Stomach smooth muscle (tissue), 2 donors: ENCODE results near the gene WBP1L.
A peak's percentile ranks its signal among the peaks of the same experiment; 100 is the strongest.
"Not testable (repeated sequence)": the region's sequence is repeated elsewhere in the genome, so short reads cannot be mapped to it uniquely, and the experiment has no call there.

Source experiments
- H3K27ac ChIP-seq: one replicate; pipeline ENCODE4 v1.7.0; 2013; ENCODE audit warnings: mild to moderate bottlenecking, low read length, inconsistent platforms
- H3K27me3 ChIP-seq, 2 donors: one replicate each; pipeline ENCODE4 v1.7.0; 2013; ENCODE audit warnings: low read length in 2 of 2; ENCODE audit not compliant: insufficient read depth in 2 of 2, control insufficient read depth in 1 of 2
- H3K36me3 ChIP-seq, 2 donors: one replicate each; pipeline ENCODE4 v1.7.0; 2013; ENCODE audit warnings: low read length in 2 of 2; ENCODE audit not compliant: control insufficient read depth in 2 of 2, insufficient read depth in 2 of 2
- H3K4me1 ChIP-seq: one replicate; pipeline ENCODE4 v1.7.0; 2013; ENCODE audit warnings: low read length; ENCODE audit not compliant: control insufficient read depth, insufficient read depth
- H3K4me3 ChIP-seq, 2 donors: one replicate each; pipeline ENCODE4 v1.7.0; 2013; ENCODE audit warnings: low read length in 2 of 2
- H3K9ac ChIP-seq, 2 donors: one replicate each; pipeline ENCODE4 v1.7.0; 2013; ENCODE audit warnings: low read length in 2 of 2, mild to moderate bottlenecking in 1 of 2
- H3K9me3 ChIP-seq, 2 donors: one replicate each; pipeline ENCODE4 v1.7.0; 2013; ENCODE audit warnings: low read length in 2 of 2; ENCODE audit not compliant: control insufficient read depth in 2 of 2
- donor health status: healthy.
- donor health status: Pancreatic carcinoma.

WBP1L gene

GRCh38 chr10:102743588-102744373, at the start of gene WBP1L:
Gene WBP1L, plus strand, starts transcription at chr10:102743948. Its CDS starts 106 bp downstream, at chr10:102744054.
- Histone ChIP-seq H3K9ac (peak within 1 kb of the TSS; percentile 97 to 98), H3K27me3 (no peaks in the 10 kb centered on the region), H3K27ac (peak within 1 kb of the TSS; percentile 88), H3K9me3 (no peaks in the 10 kb centered on the region), H3K4me3 (peak within 1 kb of the TSS; percentile 98 to 100), H3K36me3 (no peaks in the 10 kb centered on the region), H3K4me1 (peaks cover 8% of the 10 kb centered on the region)

DNA sequence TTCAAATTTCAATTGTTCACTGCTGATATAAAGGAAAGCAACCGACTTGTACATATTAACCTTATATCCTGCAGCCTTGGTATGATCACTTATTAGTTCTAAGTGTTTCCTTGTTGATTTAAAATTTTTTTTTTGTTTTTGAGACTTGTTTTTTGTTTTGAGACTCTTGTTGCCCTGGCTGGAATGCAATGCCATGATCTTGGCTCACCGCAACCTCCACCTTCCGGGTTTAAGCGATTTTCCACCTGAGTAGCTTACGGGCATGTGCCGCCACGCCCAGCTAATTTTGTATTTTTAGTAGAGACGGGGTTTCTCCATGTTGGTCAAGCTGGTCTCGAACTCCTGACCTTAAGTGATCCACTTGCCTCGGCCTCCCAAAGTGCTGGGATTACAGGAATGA, 48.3 kb upstream of the WBP1L start:
- H3K27ac ChIP-seq, H3K4me3 ChIP-seq: not testable (repeated sequence)
- H3K36me3 ChIP-seq, result peaks cover 22 to 24% of the 10 kb centered on the region in 2 donors

DNA sequence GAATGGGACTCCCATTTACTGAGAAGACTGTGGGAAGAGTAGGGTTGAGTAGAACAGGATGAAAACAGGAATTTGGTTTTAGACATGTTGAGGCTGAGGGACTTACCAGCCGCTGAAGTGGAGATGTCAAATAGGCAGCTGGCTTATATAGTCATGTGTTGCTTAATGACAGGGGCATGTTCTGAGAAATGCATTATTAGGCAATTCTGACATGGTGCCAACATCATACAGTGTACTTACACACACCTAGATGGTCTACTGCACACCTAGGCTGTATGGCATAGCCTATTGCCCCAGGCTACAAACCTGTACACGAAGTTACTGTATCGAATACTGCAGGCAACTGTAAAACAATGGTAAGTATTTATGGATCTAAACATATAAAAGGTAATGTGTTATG, 47.0 kb upstream of the WBP1L start:
- no peak overlapping the region for H3K27ac ChIP-seq
- H3K27me3 ChIP-seq, result no peaks in the 10 kb centered on the region
- H3K36me3 ChIP-seq, result peaks cover 22 to 24% of the 10 kb centered on the region in 2 donors

More for the DNA sequence above, 48.3 kb upstream of the WBP1L start:
- H3K9me3 ChIP-seq, H3K4me1 ChIP-seq, H3K27me3 ChIP-seq, H3K9ac ChIP-seq: not testable (repeated sequence)

DNA sequence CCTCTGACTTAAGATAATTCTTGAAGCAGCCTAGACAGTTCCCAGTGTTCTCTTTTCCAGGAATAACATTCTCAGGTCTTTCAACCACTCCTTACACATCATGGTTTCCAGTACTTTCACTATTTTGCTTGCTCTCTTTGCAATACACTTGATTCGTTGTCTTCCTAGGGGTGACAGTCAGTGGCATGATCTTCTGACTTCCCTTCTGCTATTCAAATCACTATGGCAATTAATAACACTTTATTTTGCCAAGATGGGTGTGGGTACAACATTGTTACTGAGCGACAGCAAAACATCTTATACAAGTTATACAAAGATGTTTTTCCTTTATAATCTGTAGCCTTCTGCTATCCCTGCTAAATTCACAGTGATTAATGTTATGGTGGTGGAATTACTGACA, 44.9 kb upstream of the WBP1L start:
- peaks cover 24% of the 10 kb centered on the region in 2 donors for H3K36me3 ChIP-seq
- H3K4me3 ChIP-seq, result no peak overlapping the region
- no peak overlapping the region for H3K27ac ChIP-seq
- no peaks in the 10 kb centered on the region for H3K27me3 ChIP-seq
- no peaks in the 10 kb centered on the region for H3K4me1 ChIP-seq
- no peaks in the 10 kb centered on the region for H3K9me3 ChIP-seq
- no peak overlapping the region for H3K9ac ChIP-seq

More for the DNA sequence above, 47.0 kb upstream of the WBP1L start:
- no peak overlapping the region for H3K9ac ChIP-seq
- H3K4me3 ChIP-seq, result no peak overlapping the region
- no peaks in the 10 kb centered on the region for H3K9me3 ChIP-seq
- H3K4me1 ChIP-seq, result no peaks in the 10 kb centered on the region

DNA sequence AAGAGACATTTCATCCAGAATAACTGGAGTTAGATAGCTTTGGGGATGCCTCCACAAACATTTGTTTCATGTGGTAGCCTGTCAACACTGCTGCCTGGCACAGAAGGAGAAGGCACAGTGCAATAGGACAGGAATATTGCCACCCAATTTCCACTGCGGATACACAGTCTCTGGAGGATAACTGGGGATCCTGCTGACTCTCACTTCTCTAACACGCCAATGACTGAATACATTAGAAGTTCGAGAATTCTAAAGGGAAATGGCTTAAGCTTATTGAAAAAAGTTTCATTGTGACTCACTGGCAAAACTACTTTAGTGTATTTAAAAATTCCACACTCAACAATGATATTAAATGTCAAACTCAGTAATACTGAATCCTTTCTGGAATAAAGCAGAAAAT, 42.5 kb upstream of the WBP1L start:
- peaks cover 24 to 26% of the 10 kb centered on the region in 2 donors for H3K36me3 ChIP-seq
- no peak overlapping the region for H3K4me3 ChIP-seq
- no peaks in the 10 kb centered on the region for H3K27me3 ChIP-seq
- no peak overlapping the region for H3K27ac ChIP-seq
- no peaks in the 10 kb centered on the region for H3K4me1 ChIP-seq
- no peak overlapping the region for H3K9ac ChIP-seq
- no peaks in the 10 kb centered on the region for H3K9me3 ChIP-seq

DNA sequence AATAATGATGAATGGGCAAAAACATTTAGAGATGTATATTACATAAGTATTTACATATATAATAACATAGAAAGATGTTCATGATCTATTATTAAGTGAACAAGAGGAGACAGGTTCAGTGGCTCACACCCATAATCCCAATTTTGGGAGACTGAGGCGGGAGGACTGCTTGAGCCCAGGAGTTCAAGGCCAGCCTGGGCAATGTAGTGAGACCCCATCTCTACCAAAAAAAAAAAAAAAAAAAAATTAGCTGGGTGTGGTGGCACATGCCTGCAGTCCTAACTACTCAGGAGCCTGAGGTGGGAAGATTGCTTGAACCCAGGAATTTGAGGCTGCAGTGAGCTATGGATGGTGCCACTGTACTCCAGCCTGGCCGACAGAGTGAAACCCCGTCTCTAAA, 42.0 kb upstream of the WBP1L start:
- no peaks in the 10 kb centered on the region for H3K27me3 ChIP-seq
- H3K9ac ChIP-seq, result no peak overlapping the region
- H3K4me3 ChIP-seq, result no peak overlapping the region
- H3K36me3 ChIP-seq, result peaks cover 20 to 23% of the 10 kb centered on the region in 2 donors
- no peaks in the 10 kb centered on the region for H3K9me3 ChIP-seq
- H3K27ac ChIP-seq, result no peak overlapping the region
- no peaks in the 10 kb centered on the region for H3K4me1 ChIP-seq

DNA sequence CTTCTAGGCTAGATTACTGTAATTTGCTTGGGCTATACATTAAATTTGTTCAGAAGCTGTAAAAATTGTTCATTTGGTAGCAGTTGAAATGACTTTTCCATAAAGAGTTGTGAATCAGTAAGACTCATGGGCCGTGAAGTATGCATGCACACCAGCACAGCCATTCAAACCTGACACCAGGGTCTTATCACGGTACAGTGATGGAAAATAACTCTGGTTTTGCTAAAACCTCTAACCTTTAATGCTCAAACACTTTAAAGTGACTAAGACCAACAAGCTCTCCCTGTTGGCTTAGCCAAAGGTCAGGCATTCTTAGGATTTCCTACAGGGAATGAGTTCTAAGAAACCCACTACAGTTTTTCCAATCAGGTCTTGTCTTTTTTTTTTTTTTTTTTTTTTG, 41.0 kb upstream of the WBP1L start:
- H3K9me3 ChIP-seq, result no peaks in the 10 kb centered on the region
- no peak overlapping the region for H3K4me3 ChIP-seq
- no peaks in the 10 kb centered on the region for H3K27me3 ChIP-seq
- peaks cover 14 to 17% of the 10 kb centered on the region in 2 donors for H3K36me3 ChIP-seq
- no peaks in the 10 kb centered on the region for H3K4me1 ChIP-seq
- H3K27ac ChIP-seq, result no peak overlapping the region
- H3K9ac ChIP-seq, result no peak overlapping the region

DNA sequence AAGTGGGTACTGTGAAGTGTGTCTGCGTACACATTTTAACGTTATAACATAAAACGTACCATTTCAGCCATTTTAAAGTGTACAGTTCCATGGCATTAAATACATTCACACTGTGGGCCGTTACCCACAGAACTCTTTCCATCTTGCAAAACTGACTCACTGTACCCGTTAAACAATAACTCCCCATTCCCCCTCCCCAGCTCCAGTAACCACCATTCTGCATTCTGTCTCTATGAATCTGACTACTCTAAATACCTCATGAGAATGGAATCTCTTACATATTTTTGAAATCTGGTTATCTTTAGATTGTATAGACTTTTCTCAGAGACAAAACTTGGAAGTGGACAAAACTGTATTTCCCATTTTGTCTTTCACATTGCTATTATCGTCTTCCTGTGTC, 38.8 kb upstream of the WBP1L start:
- H3K4me1 ChIP-seq, result no peaks in the 10 kb centered on the region
- H3K9me3 ChIP-seq, result no peaks in the 10 kb centered on the region
- no peaks in the 10 kb centered on the region for H3K27me3 ChIP-seq
- H3K4me3 ChIP-seq, result no peak overlapping the region
- H3K36me3 ChIP-seq, result peaks cover 0 to 5% of the 10 kb centered on the region in 2 donors
- no peak overlapping the region for H3K9ac ChIP-seq
- H3K27ac ChIP-seq, result no peak overlapping the region

DNA sequence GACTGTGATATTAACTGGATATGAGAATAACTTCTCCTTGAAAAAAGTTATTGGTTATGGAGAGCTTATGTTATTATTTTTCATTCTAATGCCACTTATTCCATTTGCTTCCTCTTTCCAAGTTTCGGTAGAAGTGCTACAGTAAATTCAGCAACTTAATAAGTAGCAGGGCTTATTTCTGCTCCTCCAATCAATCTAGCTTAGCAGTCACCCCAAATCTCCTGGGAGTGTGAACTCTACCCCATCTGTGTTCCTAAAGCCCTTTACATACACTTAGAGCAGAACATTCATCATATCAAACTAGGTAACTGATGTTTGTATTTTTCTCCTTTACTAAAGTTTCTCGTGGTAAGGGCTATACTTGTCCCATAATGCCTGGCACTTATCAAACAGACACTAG, 38.2 kb upstream of the WBP1L start:
- Histone ChIP-seq H3K4me3 (no peak overlapping the region), H3K9ac (no peak overlapping the region), H3K9me3 (no peaks in the 10 kb centered on the region), H3K36me3 (peaks cover 0 to 5% of the 10 kb centered on the region in 2 donors), H3K27ac (no peak overlapping the region), H3K4me1 (no peaks in the 10 kb centered on the region), H3K27me3 (no peaks in the 10 kb centered on the region)

DNA sequence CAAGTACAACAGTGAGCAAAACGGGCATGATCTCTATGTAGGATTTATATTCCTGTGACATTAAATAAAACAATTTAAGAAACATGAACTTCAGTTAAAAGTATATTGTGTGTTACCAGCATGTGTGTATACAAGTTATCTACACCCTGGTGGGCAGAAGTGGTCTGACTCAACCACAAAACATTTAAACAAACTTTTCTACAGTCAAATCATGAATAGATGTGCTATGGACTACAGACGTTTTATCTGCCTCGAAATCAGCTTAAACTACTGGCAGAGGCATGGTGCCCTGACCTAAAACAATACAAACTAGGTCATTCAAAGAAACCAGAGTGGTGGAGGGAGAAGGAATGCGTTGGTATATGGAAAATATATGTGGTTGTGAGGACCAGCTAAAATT, 33.1 kb upstream of the WBP1L start:
- Histone ChIP-seq H3K27me3 (no peaks in the 10 kb centered on the region), H3K9ac (no peak overlapping the region), H3K4me1 (peaks cover 13% of the 10 kb centered on the region), H3K36me3 (no peaks in the 10 kb centered on the region), H3K27ac (no peak overlapping the region), H3K4me3 (no peak overlapping the region), H3K9me3 (no peaks in the 10 kb centered on the region)

DNA sequence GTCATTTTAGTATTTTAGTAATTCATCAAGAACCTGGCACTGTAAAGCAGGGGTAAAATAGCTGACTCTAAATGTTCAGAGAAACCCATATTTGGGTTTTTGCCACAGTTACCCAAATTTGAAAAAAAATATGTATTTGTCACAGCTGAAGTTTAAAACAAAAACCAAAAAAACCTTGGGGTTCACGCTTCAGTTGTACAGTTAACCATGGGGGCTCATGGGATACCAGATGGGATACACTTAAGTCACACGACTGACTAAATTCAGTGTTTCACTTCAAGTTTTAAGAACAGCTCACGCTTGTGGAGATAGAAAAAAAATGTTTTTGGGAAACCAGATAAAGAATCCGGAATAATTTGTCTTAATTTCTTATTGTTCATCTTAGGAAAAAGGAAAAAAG, 31.7 kb upstream of the WBP1L start:
- no peak overlapping the region for H3K4me3 ChIP-seq

More for the DNA sequence above, 31.7 kb upstream of the WBP1L start:
- Histone ChIP-seq H3K36me3 (no peaks in the 10 kb centered on the region), H3K4me1 (peaks cover 13% of the 10 kb centered on the region), H3K27me3 (no peaks in the 10 kb centered on the region), H3K9ac (no peak overlapping the region), H3K9me3 (no peaks in the 10 kb centered on the region), H3K27ac (no peak overlapping the region)
